Astrocyte (in vitro differentiated cells and primary cell): ENCODE results near the gene USP31.

Experiments
- CTCF ChIP-seq: IDR thresholded peaks from 2 replicates; pipeline ENCODE4 v1.5.1; 2011; ENCODE audit warnings: low read depth, mild to moderate bottlenecking, inconsistent platforms, low read length, moderate library complexity; ENCODE audit not compliant: insufficient read depth
- EZH2 ChIP-seq: IDR thresholded peaks from 2 replicates; pipeline ENCODE4 v1.6.1; 2012; ENCODE audit warnings: mild to moderate bottlenecking, low read length, inconsistent platforms; ENCODE audit not compliant: insufficient read depth

- TF ChIP-seq CTCF (no peak), EZH2 (no peak)
Measured at GRCh38 chr16:23146877-23147601, 2.2 kb downstream of the USP31 start.
